Retinal pigment epithelial cell (primary cell): ENCODE measurements around the gene NDE1.
A peak's percentile ranks its signal among the peaks of the same experiment; 100 is the strongest.
"Not testable (repeated sequence)": the region's sequence is repeated elsewhere in the genome, so short reads cannot be mapped to it uniquely, and the experiment has no call there.

Experiments
- DNase-seq: peaks from one replicate; pipeline ENCODE4 v3.0.0-alpha.2; 2010; ENCODE audit warnings: low read depth
- H3K4me3 ChIP-seq: 2 replicates; pipeline ENCODE4 v1.5.1; 2011; ENCODE audit warnings: mild to moderate bottlenecking, low read length, control low read depth, moderate library complexity
- TF ChIP-seq, protein P1 (sequence below): conservative IDR thresholded peaks from 2 replicates; pipeline ENCODE4 v1.5.1; 2011; ENCODE audit warnings: low read depth, low read length, control low read depth, inconsistent platforms

NDE1 gene

DNA sequence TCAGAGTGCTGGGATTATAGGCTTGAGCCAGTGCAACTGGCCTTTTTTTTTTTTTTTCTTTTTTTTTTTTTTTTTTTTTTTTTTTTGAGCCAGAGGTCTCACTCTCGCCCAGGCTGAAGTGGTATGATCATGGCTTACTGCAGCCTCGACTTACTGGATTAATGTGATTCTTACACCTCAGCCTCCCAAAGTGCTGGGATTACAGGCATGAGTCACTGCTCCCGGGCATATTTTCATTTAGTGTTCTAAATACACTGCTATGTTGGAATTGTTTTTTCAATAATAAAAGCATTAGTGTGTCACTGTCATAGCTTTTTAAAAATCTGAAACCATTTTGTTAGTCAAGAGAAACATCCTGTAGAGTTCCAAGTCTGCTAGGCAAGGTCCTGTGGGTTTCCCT is 40.3 kb downstream of the NDE1 start:
- no peak overlapping the region for H3K4me3 ChIP-seq
- peak; percentile 12 for DNase-seq
- TF ChIP-seq, protein P1, sequence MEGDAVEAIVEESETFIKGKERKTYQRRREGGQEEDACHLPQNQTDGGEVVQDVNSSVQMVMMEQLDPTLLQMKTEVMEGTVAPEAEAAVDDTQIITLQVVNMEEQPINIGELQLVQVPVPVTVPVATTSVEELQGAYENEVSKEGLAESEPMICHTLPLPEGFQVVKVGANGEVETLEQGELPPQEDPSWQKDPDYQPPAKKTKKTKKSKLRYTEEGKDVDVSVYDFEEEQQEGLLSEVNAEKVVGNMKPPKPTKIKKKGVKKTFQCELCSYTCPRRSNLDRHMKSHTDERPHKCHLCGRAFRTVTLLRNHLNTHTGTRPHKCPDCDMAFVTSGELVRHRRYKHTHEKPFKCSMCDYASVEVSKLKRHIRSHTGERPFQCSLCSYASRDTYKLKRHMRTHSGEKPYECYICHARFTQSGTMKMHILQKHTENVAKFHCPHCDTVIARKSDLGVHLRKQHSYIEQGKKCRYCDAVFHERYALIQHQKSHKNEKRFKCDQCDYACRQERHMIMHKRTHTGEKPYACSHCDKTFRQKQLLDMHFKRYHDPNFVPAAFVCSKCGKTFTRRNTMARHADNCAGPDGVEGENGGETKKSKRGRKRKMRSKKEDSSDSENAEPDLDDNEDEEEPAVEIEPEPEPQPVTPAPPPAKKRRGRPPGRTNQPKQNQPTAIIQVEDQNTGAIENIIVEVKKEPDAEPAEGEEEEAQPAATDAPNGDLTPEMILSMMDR, result no peak

DNA sequence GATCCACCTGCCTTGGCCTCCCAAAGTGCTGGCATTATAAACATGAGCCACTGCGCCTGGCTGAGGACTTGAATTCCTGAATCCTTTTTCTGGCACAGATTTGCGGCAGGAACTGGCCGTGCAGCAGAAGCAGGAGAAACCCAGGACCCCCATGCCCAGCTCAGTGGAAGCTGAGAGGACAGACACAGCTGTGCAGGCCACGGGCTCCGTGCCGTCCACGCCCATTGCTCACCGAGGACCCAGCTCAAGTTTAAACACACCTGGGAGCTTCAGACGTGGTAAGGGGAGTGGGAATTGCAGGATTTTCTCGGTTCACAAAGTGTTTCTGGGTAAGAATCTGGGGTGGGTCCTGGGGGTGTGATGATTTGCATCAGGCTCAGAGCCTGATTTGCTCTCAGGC is 41.0 kb downstream of the NDE1 start:
- no peak for DNase-seq
- TF ChIP-seq, protein P1, result no peak
- no peak overlapping the region for H3K4me3 ChIP-seq

DNA sequence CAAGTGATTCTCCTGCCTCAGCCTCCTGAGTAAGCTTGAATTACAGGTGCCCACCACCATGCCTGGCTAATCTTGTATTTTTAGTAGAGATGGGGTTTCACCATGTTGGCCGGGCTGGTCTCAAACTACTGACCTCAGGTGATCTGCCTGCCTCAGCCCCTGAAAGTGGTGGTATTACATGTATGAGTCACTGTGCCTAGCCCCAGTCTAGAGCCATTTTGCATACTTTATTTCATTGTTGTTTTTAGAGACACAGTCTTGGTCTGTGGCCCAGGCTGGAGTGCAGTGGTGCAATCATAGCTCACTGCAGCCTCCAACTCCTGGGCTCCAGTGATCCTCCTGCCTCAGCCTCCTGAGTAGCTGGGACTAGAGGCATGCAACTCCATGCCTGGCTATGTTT is 42.5 kb downstream of the NDE1 start:
- DNase-seq, H3K4me3 ChIP-seq: not testable (repeated sequence)

DNA sequence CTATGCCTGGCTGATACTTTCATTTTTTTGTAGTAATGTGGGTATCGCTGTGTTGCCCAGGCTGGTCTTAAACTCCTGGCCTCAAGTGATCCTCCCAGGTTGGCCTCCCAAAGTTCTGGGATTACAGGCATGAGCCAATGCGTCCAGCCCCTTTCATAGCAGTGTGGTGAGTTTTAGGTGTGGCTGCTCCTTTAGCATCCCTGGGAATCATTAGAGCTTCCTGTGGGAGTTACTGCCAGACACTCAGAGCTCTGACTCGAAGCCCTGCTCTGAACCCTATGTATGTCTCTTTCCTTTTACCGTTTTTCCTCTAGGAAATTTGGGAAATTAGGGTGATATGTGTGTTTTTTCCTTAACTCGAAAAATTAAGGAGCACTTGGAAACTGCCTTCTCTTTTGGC is 44.5 kb downstream of the NDE1 start:
- TF ChIP-seq, protein P1, result no peak
- no peak for DNase-seq
- H3K4me3 ChIP-seq, result no peak overlapping the region

DNA sequence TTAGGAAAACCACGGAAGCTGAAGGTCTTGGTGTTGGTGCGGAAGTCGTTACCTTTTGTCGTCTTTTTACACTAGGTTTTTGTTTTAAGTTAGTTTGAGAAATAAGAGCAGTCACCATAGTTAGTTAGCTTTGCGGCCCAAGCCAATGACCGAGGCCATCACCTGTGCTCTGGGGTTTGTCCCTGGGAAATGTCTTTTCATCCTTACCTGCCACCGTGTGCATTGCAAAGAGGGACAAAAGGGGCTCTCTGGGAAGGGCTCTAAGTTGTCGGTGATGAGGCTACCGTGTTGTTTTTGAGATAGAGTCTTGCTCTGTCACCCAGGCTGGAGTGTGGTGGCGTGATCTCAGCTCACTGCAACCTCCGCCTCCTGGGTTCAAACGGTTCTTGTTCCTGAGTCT is 49.8 kb downstream of the NDE1 start:
- TF ChIP-seq, protein P1, result no peak
- no peak overlapping the region for H3K4me3 ChIP-seq
- DNase-seq, result no peak

DNA sequence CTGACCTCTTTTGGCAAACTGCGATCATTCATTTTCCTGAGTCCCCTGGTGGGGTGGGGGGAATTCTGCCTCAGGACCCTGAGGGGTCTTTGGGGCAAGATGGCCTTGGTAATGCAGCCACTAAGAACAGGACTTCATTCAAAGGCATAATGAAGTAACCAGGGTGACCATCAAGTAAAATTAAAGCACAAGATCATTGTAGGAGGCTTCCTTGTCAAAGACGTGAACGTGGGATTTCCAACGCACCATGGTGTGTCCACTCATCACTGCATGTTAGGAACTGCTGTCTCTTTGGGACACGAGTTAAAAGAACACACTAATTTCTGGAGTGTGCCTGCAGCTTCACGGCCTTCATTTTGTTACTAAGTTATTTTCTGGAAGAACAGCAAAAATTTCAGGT is 51.3 kb downstream of the NDE1 start:
- no peak for DNase-seq
- TF ChIP-seq, protein P1, result no peak
- no peak overlapping the region for H3K4me3 ChIP-seq

DNA sequence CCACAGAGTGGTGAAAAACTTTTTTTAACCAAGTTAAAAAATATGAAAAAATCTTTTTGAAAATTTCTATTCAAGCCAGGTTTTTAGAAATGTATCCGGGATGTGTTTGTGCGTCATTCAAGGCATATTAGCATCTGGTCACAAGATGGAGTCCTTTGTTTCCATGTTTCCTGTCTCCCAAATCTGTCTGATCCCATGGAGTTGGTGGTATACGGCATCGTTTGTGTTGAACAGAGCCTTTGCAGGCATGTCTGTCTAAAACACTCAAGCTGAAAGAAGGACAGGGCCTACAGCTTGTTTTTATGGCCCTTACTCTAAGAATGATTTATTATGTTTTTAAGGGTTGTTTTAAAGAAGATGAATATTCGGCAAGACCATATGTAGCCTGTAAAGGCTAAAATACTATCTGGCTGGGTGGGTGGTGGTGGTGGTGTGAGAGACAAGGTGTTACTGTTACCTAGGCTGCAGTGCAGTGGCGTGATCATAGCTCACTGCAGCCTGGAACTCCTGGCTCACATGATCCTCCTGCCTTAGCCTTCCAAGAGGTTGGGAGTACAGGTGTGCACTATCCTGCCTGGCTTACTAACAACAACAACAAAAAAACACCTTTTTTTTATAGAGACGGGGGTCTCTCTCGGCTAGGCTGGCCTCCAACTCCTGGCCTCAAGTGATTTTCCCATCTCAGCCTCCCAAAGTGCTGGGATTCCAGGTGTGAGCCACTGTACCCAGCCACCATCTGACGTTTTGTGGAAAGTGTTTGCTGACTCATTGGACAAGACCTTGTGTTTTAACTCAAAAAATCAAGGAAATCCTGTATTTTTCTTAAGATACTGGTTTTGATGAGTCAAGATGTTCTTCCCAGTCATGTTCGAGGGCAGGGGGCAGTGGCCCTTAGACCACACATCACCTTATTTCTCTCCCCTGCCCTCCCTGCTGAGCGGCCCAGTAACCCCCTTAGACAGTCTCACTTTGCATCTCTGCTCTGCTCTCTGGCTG is 52.2 kb downstream of the NDE1 start:
- DNase-seq, result no peak
- no peak overlapping the region for H3K4me3 ChIP-seq
- TF ChIP-seq, protein P1, result no peak
